ENCODE results near the gene UBE2E2.

GRCh38 chr3:23421811-23422516 lies 218.8 kb downstream of the UBE2E2 start:
- no peak for TF ChIP-seq REST (IDR thresholded peaks at IDR 0.05; ENCODE audit: insufficient read depth in 1 of 2, low read depth in 2 of 2, low read length in 2 of 2)
- no peak for TF ChIP-seq TAF1 (IDR thresholded peaks at IDR 0.05; ENCODE audit: borderline replicate concordance, insufficient read depth, low read length)
- TF ChIP-seq POLR2AphosphoS5 (IDR thresholded peaks at IDR 0.05; ENCODE audit: low read depth, low read length) = no peak
